ENCODE data around the gene OVOL2. TPM values are rescaled to one million over a fixed set of nuclear protein-coding genes. Genes with fewer than 3 reads are reported as not detected.

OVOL2 gene
- total and polyA plus RNA-seq, 2 experiments from 2014 or later = not detected

- Histone ChIP-seq H3K4me2 (ENCODE audit: unreplicated experiment) (no peak overlapping the region), H3K36me3 (ENCODE audit: low read depth) (no peaks in the 10 kb centered on the region), H3K9me2 (ENCODE audit: insufficient read depth) (no peaks in the 10 kb centered on the region), H3K27ac (no peak overlapping the region), H3K4me1 (ENCODE audit: insufficient read depth) (no peaks in the 10 kb centered on the region), H2AFZ (no peak overlapping the region), H3K4me3 (no peak overlapping the region), H3K79me2 (ENCODE audit: insufficient read depth) (no peaks in the 10 kb centered on the region), H4K20me1 (ENCODE audit: insufficient read depth) (no peaks in the 10 kb centered on the region), H3K27me3 (replicated peaks; ENCODE audit: insufficient read depth) (no peaks in the 10 kb centered on the region), H3K9me3 (ENCODE audit: low read depth) (no peaks in the 10 kb centered on the region), H3F3A (ENCODE audit: insufficient read depth) (no peaks in the 10 kb centered on the region), H3K9ac (no peak overlapping the region)
- DNase-seq = peak; percentile 22
- WGBS, 2 experiments (ENCODE audit: low coverage in 1 of 2, low lambda C conversion rate in 2 of 2, missing lambda C conversion rate in 2 of 2) = 90 to 92% methylated on average over 9 to 10 of the region's 10 CpGs
- in situ Hi-C loops (cut with MboI) = no loop called here
- TF ChIP-seq EZH2 (IDR thresholded peaks at IDR 0.05; ENCODE audit: insufficient read depth, poor library complexity, severe bottlenecking) = no peak
- TF ChIP-seq EZH2phosphoT487 (IDR thresholded peaks at IDR 0.05; ENCODE audit: insufficient read depth, low read depth) = no peak
These were observed 67.3 kb downstream of the OVOL2 start for GRCh38 chr20:17990278-17990972.

GRCh38 chr20:17987988-17988387, 69.7 kb downstream of the OVOL2 start:
- in situ Hi-C loops (cut with MboI) = no loop called here
- no peak for DNase-seq
- no peaks in the 10 kb centered on the region; the same call in 1 of the 2 replicates for H3K79me2 ChIP-seq (ENCODE audit: insufficient read depth)
- 98 to 100% methylated on average over 3 of the region's 3 CpGs for WGBS, 2 experiments (ENCODE audit: low coverage in 1 of 2, low lambda C conversion rate in 2 of 2, missing lambda C conversion rate in 2 of 2)
- no peak overlapping the region for H3K4me3 ChIP-seq
- no peaks in the 10 kb centered on the region for H3K36me3 ChIP-seq (ENCODE audit: low read depth)
- H3F3A ChIP-seq (ENCODE audit: insufficient read depth) = no peaks in the 10 kb centered on the region
- H3K4me2 ChIP-seq (ENCODE audit: unreplicated experiment) = no peak overlapping the region
- no peak overlapping the region for H3K27ac ChIP-seq
- H3K9me3 ChIP-seq (ENCODE audit: low read depth) = no peaks in the 10 kb centered on the region
- H3K9ac ChIP-seq = no peak overlapping the region
- H2AFZ ChIP-seq = no peak overlapping the region
- H3K4me1 ChIP-seq (ENCODE audit: insufficient read depth) = no peaks in the 10 kb centered on the region
- TF ChIP-seq EZH2phosphoT487 (IDR thresholded peaks at IDR 0.05; ENCODE audit: insufficient read depth, low read depth) (no peak), EZH2 (IDR thresholded peaks at IDR 0.05; ENCODE audit: insufficient read depth, poor library complexity, severe bottlenecking) (no peak)
- no peaks in the 10 kb centered on the region for H4K20me1 ChIP-seq (ENCODE audit: insufficient read depth)
- no peaks in the 10 kb centered on the region for H3K9me2 ChIP-seq (ENCODE audit: insufficient read depth)
- H3K27me3 ChIP-seq (replicated peaks; ENCODE audit: insufficient read depth) = no peaks in the 10 kb centered on the region

GRCh38 chr20:17985388-17986018, 72.2 kb downstream of the OVOL2 start:
- H4K20me1 ChIP-seq (ENCODE audit: insufficient read depth) = no peaks in the 10 kb centered on the region
- H3K9me3 ChIP-seq (ENCODE audit: low read depth) = no peaks in the 10 kb centered on the region
- TF ChIP-seq EZH2phosphoT487 (IDR thresholded peaks at IDR 0.05; ENCODE audit: insufficient read depth, low read depth) (no peak), EZH2 (IDR thresholded peaks at IDR 0.05; ENCODE audit: insufficient read depth, poor library complexity, severe bottlenecking) (no peak)
- H3K4me2 ChIP-seq (ENCODE audit: unreplicated experiment) = no peak overlapping the region
- no peak overlapping the region for H3K9ac ChIP-seq
- H3K27ac ChIP-seq = no peak overlapping the region
- no peaks in the 10 kb centered on the region for H3K9me2 ChIP-seq (ENCODE audit: insufficient read depth)
- no peak overlapping the region for H2AFZ ChIP-seq
- H3K79me2 ChIP-seq (ENCODE audit: insufficient read depth) = no peaks in the 10 kb centered on the region; the same call in 1 of the 2 replicates
- no peaks in the 10 kb centered on the region for H3F3A ChIP-seq (ENCODE audit: insufficient read depth)
- H3K4me1 ChIP-seq (ENCODE audit: insufficient read depth) = no peaks in the 10 kb centered on the region
- no peaks in the 10 kb centered on the region for H3K36me3 ChIP-seq (ENCODE audit: low read depth)
- DNase-seq = no peak
- 83 to 87% methylated on average over 7 of the region's 7 CpGs for WGBS, 2 experiments (ENCODE audit: low coverage in 1 of 2, low lambda C conversion rate in 2 of 2, missing lambda C conversion rate in 2 of 2)
- in situ Hi-C loops (cut with MboI) = no loop called here
- no peak overlapping the region for H3K4me3 ChIP-seq
- H3K27me3 ChIP-seq (replicated peaks; ENCODE audit: insufficient read depth) = no peaks in the 10 kb centered on the region

- Histone ChIP-seq H2AFZ (no peak overlapping the region), H3K9me3 (ENCODE audit: low read depth) (no peaks in the 10 kb centered on the region), H3K9me2 (ENCODE audit: insufficient read depth) (no peaks in the 10 kb centered on the region), H3F3A (ENCODE audit: insufficient read depth) (peaks cover 4% of the 10 kb centered on the region; the same call in 1 of the 2 replicates), H3K27me3 (replicated peaks; ENCODE audit: insufficient read depth) (no peaks in the 10 kb centered on the region), H3K36me3 (ENCODE audit: low read depth) (0 out of 2 replicates have a peak, but pooled peaks cover 3% of the 10 kb centered on the region), H3K4me2 (ENCODE audit: unreplicated experiment) (no peak overlapping the region), H3K4me1 (ENCODE audit: insufficient read depth) (peaks cover 19% of the 10 kb centered on the region), H3K4me3 (no peak overlapping the region), H3K9ac (no peak overlapping the region), H3K79me2 (ENCODE audit: insufficient read depth) (peaks cover 45% of the 10 kb centered on the region), H4K20me1 (ENCODE audit: insufficient read depth) (no peaks in the 10 kb centered on the region), H3K27ac (no peak overlapping the region)
- TF ChIP-seq EZH2 (IDR thresholded peaks at IDR 0.05; ENCODE audit: insufficient read depth, poor library complexity, severe bottlenecking) = no peak
- in situ Hi-C loops (cut with MboI) = no loop called here
- WGBS, 2 experiments (ENCODE audit: low coverage in 1 of 2, low lambda C conversion rate in 2 of 2, missing lambda C conversion rate in 2 of 2) = 90% methylated on average over 6 of the region's 6 CpGs
- DNase-seq = no peak
These were observed 81.4 kb downstream of the OVOL2 start for GRCh38 chr20:17976305-17976704.

Small RNAs within 50 kb of the gene (small RNA-seq; reads per million reads assigned to genes)
- not detected for gene RNU7-137P (ENCODE audit: low read depth, low replicate concordance)

Other genes starting within 250 kb of the OVOL2 start
- 65.2 and 67.0 TPM in 2 replicates for gene SNX5, start 89.1 kb downstream of the OVOL2 start, total RNA-seq (2014; rRNA removed; shearing (Covaris generic))
- gene SNX5, start 89.1 kb downstream of the OVOL2 start, polyA plus RNA-seq (2016; fragmentation: Nextera tagmentation; extraction: Ambion mirVana) = 70.7 and 75.7 TPM in 2 replicates
- gene MGME1, start 88.9 kb downstream of the OVOL2 start, total RNA-seq (2014; rRNA removed; shearing (Covaris generic)) = 4.6 and 5.6 TPM in 2 replicates
- gene MGME1, start 88.9 kb downstream of the OVOL2 start, polyA plus RNA-seq (2016; fragmentation: Nextera tagmentation; extraction: Ambion mirVana) = 10.4 and 11.5 TPM in 2 replicates
- 12.6 and 21.7 TPM in 2 replicates for gene KAT14, start 79.9 kb upstream of the OVOL2 start, total RNA-seq (2014; rRNA removed; shearing (Covaris generic))
- 10.2 and 11.3 TPM in 2 replicates for gene KAT14, start 79.9 kb upstream of the OVOL2 start, polyA plus RNA-seq (2016; fragmentation: Nextera tagmentation; extraction: Ambion mirVana)
- 8.4 and 11.5 TPM in 2 replicates for gene PET117, start 79.9 kb upstream of the OVOL2 start, total RNA-seq (2014; rRNA removed; shearing (Covaris generic))
- gene PET117, start 79.9 kb upstream of the OVOL2 start, polyA plus RNA-seq (2016; fragmentation: Nextera tagmentation; extraction: Ambion mirVana) = 10.6 and 13.3 TPM in 2 replicates
- 17.9 and 18.0 TPM in 2 replicates for gene ZNF133, start 230.6 kb upstream of the OVOL2 start, total RNA-seq (2014; rRNA removed; shearing (Covaris generic))
- gene ZNF133, start 230.6 kb upstream of the OVOL2 start, polyA plus RNA-seq (2016; fragmentation: Nextera tagmentation; extraction: Ambion mirVana) = 10.7 and 11.3 TPM in 2 replicates

All from GM23248 (cell line).